Neural cell (in vitro differentiated cells): ENCODE results near the gene PLCB1. TPM values are rescaled to one million over a fixed set of nuclear protein-coding genes. Genes with fewer than 3 reads are reported as not detected.

Experiments
- H2AFZ ChIP-seq: fragments of 200-600, 300-800 bp; sonication (generic), shearing (Covaris generic); 2 replicates; pipeline ENCODE4 v1.6.0; 2014; ENCODE audit warnings: low read depth, mild to moderate bottlenecking, antibody characterized with exemption, low read length, moderate library complexity
- H3F3A ChIP-seq: fragments of 200-600 bp; shearing (Covaris generic); 2 replicates; pipeline ENCODE4 v1.6.1; 2016; ENCODE audit warnings: mild to moderate bottlenecking, moderate library complexity, mixed read lengths, antibody characterized with exemption, low read length; ENCODE audit not compliant: insufficient read depth, poor library complexity, severe bottlenecking
- H3K27ac ChIP-seq: fragments of 200-600, 300-800 bp; sonication (generic), shearing (Covaris generic); 2 replicates; pipeline ENCODE4 v1.5.1; 2014; ENCODE audit warnings: mild to moderate bottlenecking, low read length, moderate library complexity
- H3K27me3 ChIP-seq: fragments of 300-800, 200-600 bp; sonication (generic), shearing (Covaris generic); 2 replicates; pipeline ENCODE4 v1.6.0; 2014; ENCODE audit warnings: mild to moderate bottlenecking, low read depth, low read length, moderate library complexity; ENCODE audit not compliant: insufficient read depth
- H3K36me3 ChIP-seq: fragments of 300-800, 200-600 bp; sonication (generic), shearing (Covaris generic); 2 replicates; pipeline ENCODE4 v1.5.1; 2014; ENCODE audit warnings: mild to moderate bottlenecking, antibody characterized with exemption, low read length, moderate library complexity; ENCODE audit not compliant: insufficient read depth
- H3K4me2 ChIP-seq: fragments of 300-800, 200-600 bp; sonication (generic), shearing (Covaris generic); 2 replicates; pipeline ENCODE4 v1.6.0; 2014; ENCODE audit warnings: mild to moderate bottlenecking, low read length
- H3K4me3 ChIP-seq: fragments of 300-800, 200-600 bp; sonication (generic), shearing (Covaris generic); 2 replicates; pipeline ENCODE4 v1.5.1; 2014; ENCODE audit warnings: mild to moderate bottlenecking, low read length, moderate library complexity
- H3K79me2 ChIP-seq: fragments of 200-600 bp; shearing (Covaris generic); replicated peaks from 2 replicates; pipeline ENCODE4 v1.6.0; 2014; ENCODE audit warnings: mild to moderate bottlenecking, low read length, moderate library complexity; ENCODE audit not compliant: insufficient read depth
- H3K9ac ChIP-seq: fragments of 300-800, 200-600 bp; sonication (generic), shearing (Covaris generic); 2 replicates; pipeline ENCODE4 v1.6.1; 2016; ENCODE audit warnings: mild to moderate bottlenecking, low read length, mixed read lengths
- H3K9me2 ChIP-seq: fragments of 200-600 bp; shearing (Covaris generic); 2 replicates; pipeline ENCODE4 v1.6.1; 2016; ENCODE audit warnings: mild to moderate bottlenecking, low read length, mixed read lengths; ENCODE audit not compliant: insufficient read depth
- H3K9me3 ChIP-seq: fragments of 200-600, 300-800 bp; sonication (generic), shearing (Covaris generic); 2 replicates; pipeline ENCODE4 v1.6.1; 2016; ENCODE audit warnings: mild to moderate bottlenecking, mixed run types, low read length, moderate library complexity, mixed read lengths
- H4K20me1 ChIP-seq: fragments of 200-600 bp; shearing (Covaris generic); 2 replicates; pipeline ENCODE4 v1.6.1; 2016; ENCODE audit warnings: mild to moderate bottlenecking, mixed run types; ENCODE audit not compliant: insufficient read depth
- EP300 ChIP-seq: fragments of 450-650 bp; conservative IDR thresholded peaks from 2 replicates; pipeline ENCODE4 v1.6.1; 2014; ENCODE audit warnings: antibody characterized with exemption, mild to moderate bottlenecking, moderate library complexity; ENCODE audit not compliant: poor library complexity, severe bottlenecking
- EZH2 ChIP-seq: fragments of 200-600, 300-800 bp; shearing (Covaris generic), sonication (generic); IDR thresholded peaks from 2 replicates; pipeline ENCODE4 v1.6.1; 2014; ENCODE audit warnings: antibody characterized with exemption, low read length, borderline replicate concordance, mild to moderate bottlenecking; ENCODE audit not compliant: insufficient read depth, poor library complexity, severe bottlenecking
- MXI1 ChIP-seq: fragments of 450-650 bp; conservative IDR thresholded peaks from 2 replicates; pipeline ENCODE4 v1.6.1; 2014; ENCODE audit warnings: antibody characterized with exemption, mild to moderate bottlenecking; ENCODE audit not compliant: poor library complexity, severe bottlenecking
- POLR2AphosphoS5 ChIP-seq: IDR thresholded peaks from 2 replicates; pipeline ENCODE4 v1.6.1; 2012
- RAD21 ChIP-seq: fragments of 450-650 bp; conservative IDR thresholded peaks from 2 replicates; pipeline ENCODE4 v1.6.1; 2014; ENCODE audit warnings: antibody characterized with exemption, mild to moderate bottlenecking, moderate library complexity
- REST ChIP-seq: IDR thresholded peaks from 2 replicates; pipeline ENCODE4 v1.6.1; 2012; ENCODE audit warnings: borderline replicate concordance
- SMC3 ChIP-seq: fragments of 450-650 bp; conservative IDR thresholded peaks from 2 replicates; pipeline ENCODE4 v1.6.1; 2014; ENCODE audit warnings: antibody characterized with exemption, mild to moderate bottlenecking, moderate library complexity; ENCODE audit not compliant: poor library complexity
- TAF1 ChIP-seq: IDR thresholded peaks from 2 replicates; pipeline ENCODE4 v1.6.1; 2012; ENCODE audit warnings: low read depth
- polyA plus RNA-seq: library from polyadenylated mRNA; depleted of rRNA; stranded (reverse); fragments of >200 nt; gene quantifications from 2 replicates; pipeline ENCODE4 v1.2.3, GENCODE V29; 2014
- TF ChIP-seq, protein P1 (sequence below): fragments of 450-650 bp; IDR thresholded peaks from 2 replicates; pipeline ENCODE4 v1.5.1; 2014; ENCODE audit warnings: antibody characterized with exemption, mild to moderate bottlenecking, moderate library complexity; ENCODE audit not compliant: poor library complexity, severe bottlenecking

Gene PLCB1
- polyA plus RNA-seq, 1 donor from 2014 or later, result 11.4 TPM

GRCh38 chr20:8711501-8711900 lies 579.4 kb downstream of the PLCB1 start:
- Histone ChIP-seq H3F3A (no peaks in the 10 kb centered on the region), H4K20me1 (no peaks in the 10 kb centered on the region), H3K27ac (no peak overlapping the region), H3K4me3 (no peak overlapping the region), H3K79me2 (no peaks in the 10 kb centered on the region), H3K4me2 (no peak overlapping the region), H3K9ac (no peak overlapping the region), H3K9me3 (no peaks in the 10 kb centered on the region), H3K27me3 (no peaks in the 10 kb centered on the region), H2AFZ (no peak overlapping the region), H3K36me3 (no peaks in the 10 kb centered on the region), H3K9me2 (no peaks in the 10 kb centered on the region)
- no peak for TF ChIP-seq EZH2
- no peak for TF ChIP-seq REST
- TF ChIP-seq POLR2AphosphoS5, result no peak
- TF ChIP-seq TAF1, result no peak
- TF ChIP-seq EP300, result no peak
- no peak for TF ChIP-seq SMC3
- TF ChIP-seq RAD21, result no peak
- no peak for TF ChIP-seq MXI1
- TF ChIP-seq, protein P1, sequence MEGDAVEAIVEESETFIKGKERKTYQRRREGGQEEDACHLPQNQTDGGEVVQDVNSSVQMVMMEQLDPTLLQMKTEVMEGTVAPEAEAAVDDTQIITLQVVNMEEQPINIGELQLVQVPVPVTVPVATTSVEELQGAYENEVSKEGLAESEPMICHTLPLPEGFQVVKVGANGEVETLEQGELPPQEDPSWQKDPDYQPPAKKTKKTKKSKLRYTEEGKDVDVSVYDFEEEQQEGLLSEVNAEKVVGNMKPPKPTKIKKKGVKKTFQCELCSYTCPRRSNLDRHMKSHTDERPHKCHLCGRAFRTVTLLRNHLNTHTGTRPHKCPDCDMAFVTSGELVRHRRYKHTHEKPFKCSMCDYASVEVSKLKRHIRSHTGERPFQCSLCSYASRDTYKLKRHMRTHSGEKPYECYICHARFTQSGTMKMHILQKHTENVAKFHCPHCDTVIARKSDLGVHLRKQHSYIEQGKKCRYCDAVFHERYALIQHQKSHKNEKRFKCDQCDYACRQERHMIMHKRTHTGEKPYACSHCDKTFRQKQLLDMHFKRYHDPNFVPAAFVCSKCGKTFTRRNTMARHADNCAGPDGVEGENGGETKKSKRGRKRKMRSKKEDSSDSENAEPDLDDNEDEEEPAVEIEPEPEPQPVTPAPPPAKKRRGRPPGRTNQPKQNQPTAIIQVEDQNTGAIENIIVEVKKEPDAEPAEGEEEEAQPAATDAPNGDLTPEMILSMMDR, result no peak

DNA sequence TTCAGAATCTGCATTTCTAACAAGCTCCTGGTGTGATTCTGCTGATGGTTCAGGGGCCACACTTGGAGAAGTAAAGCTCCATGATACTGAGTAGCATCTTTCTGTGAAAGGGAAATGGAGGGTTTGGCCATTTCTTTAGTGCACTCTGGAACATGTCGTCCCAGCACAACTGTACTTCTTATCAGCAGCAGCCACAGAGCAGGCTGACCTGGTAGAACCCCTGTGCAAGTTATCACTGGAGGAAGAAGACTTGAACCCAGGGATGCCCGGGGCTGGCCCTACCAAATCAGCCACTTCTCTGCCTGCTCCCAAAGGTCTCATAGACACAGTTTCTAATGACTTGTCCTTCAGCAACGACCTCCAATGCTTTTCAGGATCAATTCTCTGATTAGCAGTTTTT lies 582.1 kb downstream of the PLCB1 start:
- H3K4me2 ChIP-seq, result no peak overlapping the region
- no peaks in the 10 kb centered on the region for H4K20me1 ChIP-seq
- no peaks in the 10 kb centered on the region for H3K9me2 ChIP-seq
- H3K4me3 ChIP-seq, result no peak overlapping the region
- H2AFZ ChIP-seq, result no peak overlapping the region
- no peaks in the 10 kb centered on the region for H3K27me3 ChIP-seq
- no peak overlapping the region for H3K9ac ChIP-seq
- H3K36me3 ChIP-seq, result no peaks in the 10 kb centered on the region
- TF ChIP-seq MXI1 (no peak), POLR2AphosphoS5 (no peak), TAF1 (no peak), RAD21 (no peak), EP300 (no peak), REST (no peak), SMC3 (no peak), EZH2 (no peak)
- TF ChIP-seq, protein P1, result no peak
- no peaks in the 10 kb centered on the region for H3F3A ChIP-seq
- H3K27ac ChIP-seq, result no peak overlapping the region
- H3K79me2 ChIP-seq, result no peaks in the 10 kb centered on the region
- H3K9me3 ChIP-seq, result no peaks in the 10 kb centered on the region
